CD4-positive, alpha-beta T cell (primary cell): ENCODE measurements around the gene TEX50. TPM values are rescaled to one million over a fixed set of nuclear protein-coding genes. Genes with fewer than 3 reads are reported as not detected.

Source experiments
- ATAC-seq: fragments of 200-7000 bp; cut with Tn5 transposase; one replicate; pipeline ENCODE4 v1.10.0; 2022; ENCODE audit warnings: mild to moderate bottlenecking; ENCODE audit not compliant: poor library complexity
- CTCF ChIA-PET: fragments of 350-600 bp; sonication (Branson Sonifier 250); formaldehyde crosslinking; loops from one replicate; lab custom pipeline; 2021; ENCODE audit warnings: antibody characterized with exemption, inconsistent platforms; lab: Charles Lee
- POLR2A ChIA-PET: fragments of 350-600 bp; sonication (Branson Sonifier 250); formaldehyde crosslinking; loops from one replicate; lab custom pipeline; 2021; ENCODE audit warnings: antibody characterized with exemption, inconsistent platforms; lab: Charles Lee
- DNase-seq, 14 experiments: peaks; one replicate each; pipeline ENCODE4 v3.0.0-alpha.2; 2013 to 2020; ENCODE audit warnings: mixed read lengths in 2 of 14
- H3K27ac ChIP-seq, 2 donors: one replicate each; pipeline versions ENCODE4 v1.5.1 to v1.7.0; 2013; ENCODE audit warnings: low read length in 2 of 2, low read depth in 1 of 2, mild to moderate bottlenecking in 1 of 2
- H3K27me3 ChIP-seq, 2 experiments: 1 replicate in 1 of 2; 2 replicates in 1 of 2; pipeline versions ENCODE4 v1.6.1 to v1.7.0; 2013; ENCODE audit warnings: low read length in 2 of 2, control low read depth in 1 of 2, mild to moderate bottlenecking in 1 of 2, moderate library complexity in 1 of 2; ENCODE audit not compliant: insufficient read depth in 2 of 2, control insufficient read depth in 1 of 2
- H3K36me3 ChIP-seq: one replicate; pipeline ENCODE4 v1.6.1; 2013; ENCODE audit warnings: low read length, control low read depth; ENCODE audit not compliant: insufficient read depth
- H3K4me1 ChIP-seq: one replicate; pipeline ENCODE4 v1.6.1; 2013; ENCODE audit warnings: low read length, control low read depth; ENCODE audit not compliant: insufficient read depth
- H3K4me3 ChIP-seq: one replicate; pipeline ENCODE4 v1.5.1; 2013; ENCODE audit warnings: mild to moderate bottlenecking, low read length, moderate library complexity
- H3K9me3 ChIP-seq, 2 experiments: 1 replicate in 1 of 2; 2 replicates in 1 of 2; pipeline versions ENCODE4 v1.6.1 to v1.7.0; 2013; ENCODE audit warnings: low read length in 2 of 2, mild to moderate bottlenecking in 2 of 2, control low read depth in 1 of 2, moderate library complexity in 1 of 2; ENCODE audit not compliant: control insufficient read depth in 1 of 2, insufficient read depth in 1 of 2
- H3K27ac Mint-ChIP-seq: one replicate; pipeline ENCODE4 v1.8.0; 2020; ENCODE audit warnings: mixed read lengths
- H3K27me3 Mint-ChIP-seq: one replicate; pipeline ENCODE4 v1.8.0; 2021; ENCODE audit warnings: mixed read lengths
- H3K36me3 Mint-ChIP-seq: one replicate; pipeline ENCODE4 v1.8.0; 2021; ENCODE audit warnings: low read depth, mixed read lengths
- H3K4me1 Mint-ChIP-seq: one replicate; pipeline ENCODE4 v1.8.0; 2021; ENCODE audit warnings: low read depth, mixed read lengths
- H3K4me3 Mint-ChIP-seq: one replicate; pipeline ENCODE4 v1.8.0; 2020; ENCODE audit warnings: mild to moderate bottlenecking, mixed read lengths
- H3K9me3 Mint-ChIP-seq: one replicate; pipeline ENCODE4 v1.8.0; 2020; ENCODE audit warnings: mixed read lengths
- CTCF ChIP-seq: fragments of 200-600 bp; IDR thresholded peaks from one replicate; pipeline ENCODE4 v1.8.0; 2022; ENCODE audit warnings: antibody characterized with exemption, mild to moderate bottlenecking
- intact Hi-C, 2 experiments: fragments of 100-400 bp; cut with DNase I in 1 of 2; cut with micrococcal nuclease in 1 of 2; formaldehyde crosslinking; loops; one replicate each; pipeline versions ENCODE4 v1.15.1 to v1.9.0; 2023 to 2025; cut with DNase I, micrococcal nuclease
- total RNA-seq, 174 experiments: library from RNA in 2 of 174; stranded (reverse) in 2 of 174; gene quantifications; one replicate each; pipeline ENCODE4 v1.2.3 and lab custom pipeline; 2021 to 2026

The TEX50 gene
- total RNA-seq, 2 experiments from 2014 or later = not detected

DNA sequence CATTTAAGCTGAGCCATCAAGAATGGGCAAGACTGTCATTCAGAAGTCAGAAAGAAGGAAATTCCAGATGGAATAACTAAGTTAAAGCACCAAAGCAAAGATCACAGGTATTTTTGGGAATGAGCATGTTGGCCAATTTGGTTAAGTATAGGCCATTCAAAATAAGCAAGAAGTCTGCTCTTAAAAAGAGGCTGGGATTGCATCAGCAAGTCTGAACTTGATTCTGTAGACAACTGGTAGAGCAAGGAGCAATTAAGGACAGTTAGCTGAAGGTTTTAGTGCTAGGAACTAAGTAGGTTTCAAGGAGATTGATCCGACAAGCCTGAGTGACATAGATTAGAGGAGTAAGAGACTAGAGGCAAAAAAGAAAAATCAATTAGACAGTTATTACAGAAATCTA is 26.1 kb downstream of the TEX50 start:
- Mint-ChIP-seq H3K4me1 (no peaks in the 10 kb centered on the region), H3K36me3 (no peaks in the 10 kb centered on the region)

DNA sequence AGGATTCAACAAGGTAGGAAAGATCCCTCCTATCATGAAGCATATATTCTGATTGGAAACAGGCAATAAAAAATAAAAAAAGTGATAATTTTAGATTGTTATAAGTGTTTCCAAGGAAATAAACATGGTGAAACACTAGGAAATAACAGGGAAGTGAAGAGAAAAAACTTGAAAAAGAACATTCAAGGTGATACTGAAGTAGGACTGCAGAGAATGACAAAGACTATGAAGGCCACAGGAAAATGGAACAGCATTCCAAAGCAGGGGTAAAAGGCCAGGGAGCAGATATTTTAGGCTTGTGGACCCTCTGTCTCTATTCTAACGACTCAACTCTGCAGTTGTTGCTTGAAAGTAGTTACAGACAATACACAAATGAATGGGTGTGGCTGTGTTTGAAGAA is 26.6 kb downstream of the TEX50 start:
- ATAC-seq = no peak
- Mint-ChIP-seq H3K4me3 (no peak overlapping the region), H3K4me1 (no peaks in the 10 kb centered on the region), H3K27ac (no peak overlapping the region), H3K36me3 (no peaks in the 10 kb centered on the region), H3K9me3 (no peaks in the 10 kb centered on the region), H3K27me3 (peaks cover 1% of the 10 kb centered on the region)
- Histone ChIP-seq H3K27ac (no peak overlapping the region), H3K27me3 (no peaks in the 10 kb centered on the region), H3K4me1 (no peaks in the 10 kb centered on the region), H3K9me3 (no peaks in the 10 kb centered on the region), H3K36me3 (no peaks in the 10 kb centered on the region), H3K4me3 (no peak overlapping the region)
- DNase-seq = no peak
- ChIA-PET CTCF (no interaction called here), POLR2A (no interaction called here)
- intact Hi-C loops = no loop called here
- TF ChIP-seq CTCF = no peak

More for the DNA sequence above, 26.1 kb downstream of the TEX50 start:
- Mint-ChIP-seq H3K27me3 (peaks cover 2% of the 10 kb centered on the region), H3K27ac (no peak overlapping the region), H3K9me3 (no peaks in the 10 kb centered on the region), H3K4me3 (no peak overlapping the region)
- intact Hi-C loops = no loop called here
- ATAC-seq (no peak), DNase-seq (no peak)
- ChIA-PET CTCF (no interaction called here), POLR2A (no interaction called here)
- Histone ChIP-seq H3K9me3 (peaks cover 0 to 3% of the 10 kb centered on the region in 2 experiments), H3K4me3 (no peak overlapping the region), H3K36me3 (no peaks in the 10 kb centered on the region), H3K4me1 (no peaks in the 10 kb centered on the region), H3K27ac (no peak overlapping the region), H3K27me3 (no peaks in the 10 kb centered on the region)
- TF ChIP-seq CTCF = no peak

DNA sequence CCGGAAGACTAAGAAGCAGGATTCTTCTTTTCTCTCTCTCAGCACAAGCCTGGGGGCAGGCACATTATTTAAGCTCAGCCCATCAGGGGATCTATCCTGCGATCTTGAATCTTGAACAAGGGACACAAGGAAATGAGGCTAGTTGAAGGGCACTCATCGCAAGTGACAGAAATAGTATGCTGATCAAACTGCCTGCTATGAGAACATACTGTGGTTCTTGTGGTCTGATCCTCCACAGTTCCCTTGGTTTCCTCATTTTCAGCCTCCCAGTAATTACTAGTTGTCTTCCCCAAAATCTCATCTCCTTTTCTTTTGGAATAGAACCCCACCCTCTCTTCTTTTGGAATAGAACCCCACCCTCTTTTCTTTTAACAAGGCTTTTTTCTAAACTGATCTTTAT is 28.0 kb downstream of the TEX50 start:
- Histone ChIP-seq H3K4me1 (no peaks in the 10 kb centered on the region), H3K27me3 (peaks cover 1 to 2% of the 10 kb centered on the region in 2 experiments), H3K9me3 (no peaks in the 10 kb centered on the region), H3K36me3 (no peaks in the 10 kb centered on the region), H3K4me3 (no peak overlapping the region), H3K27ac (no peak overlapping the region)
- Mint-ChIP-seq H3K27ac (no peak overlapping the region), H3K9me3 (no peaks in the 10 kb centered on the region), H3K4me3 (no peak overlapping the region), H3K36me3 (no peaks in the 10 kb centered on the region), H3K4me1 (no peaks in the 10 kb centered on the region), H3K27me3 (peaks cover 10% of the 10 kb centered on the region)
- DNase-seq = no peak
- ATAC-seq = no peak
- no peak for TF ChIP-seq CTCF
- intact Hi-C loops = no loop called here
- POLR2A ChIA-PET = interaction anchor here (0.6 kb wide), 1 partner anchor 175 kb away, joined by 3 read pairs; no protein-coding TSS in a partner anchor
- CTCF ChIA-PET = no interaction called here
